Neural progenitor cell (in vitro differentiated cells): ENCODE data around the gene ELF1. TPM values are rescaled to one million over a fixed set of nuclear protein-coding genes. Genes with fewer than 3 reads are reported as not detected.

ENCODE experiments used
- DNase-seq: peaks from one replicate; pipeline ENCODE4 v3.0.0-alpha.2; 2016; ENCODE audit warnings: low spot score
- H2AFZ ChIP-seq: fragments of 200-600 bp; sonication (generic); replicated peaks from 2 replicates; pipeline ENCODE4 v1.6.1; 2016; ENCODE audit warnings: antibody characterized with exemption
- H3F3A ChIP-seq: fragments of 200-600 bp; sonication (generic); 2 replicates; pipeline ENCODE4 v1.6.1; 2016; ENCODE audit warnings: antibody characterized with exemption, low read depth
- H3K27ac ChIP-seq: fragments of 200-600 bp; sonication (generic); 2 replicates; pipeline ENCODE4 v1.5.1; 2016; ENCODE audit warnings: mild to moderate bottlenecking
- H3K27me3 ChIP-seq: fragments of 200-600 bp; sonication (generic); 2 replicates; pipeline ENCODE4 v1.6.1; 2016; ENCODE audit warnings: mild to moderate bottlenecking, moderate library complexity
- H3K36me3 ChIP-seq: fragments of 200-600 bp; sonication (generic); 2 replicates; pipeline ENCODE4 v1.5.1; 2016
- H3K4me1 ChIP-seq: fragments of 200-600 bp; sonication (generic); 2 replicates; pipeline ENCODE4 v1.6.1; 2016; ENCODE audit warnings: mixed run types
- H3K4me2 ChIP-seq: fragments of 200-600 bp; sonication (generic); 2 replicates; pipeline ENCODE4 v1.6.1; 2016
- H3K4me3 ChIP-seq: fragments of 200-600 bp; sonication (generic); 2 replicates; pipeline ENCODE4 v1.5.1; 2016
- H3K79me2 ChIP-seq: fragments of 200-600 bp; sonication (generic); 2 replicates; pipeline ENCODE4 v1.6.1; 2016; ENCODE audit warnings: low read depth
- H3K9ac ChIP-seq: fragments of 200-600 bp; sonication (generic); 2 replicates; pipeline ENCODE4 v1.6.1; 2016
- H3K9me3 ChIP-seq: fragments of 200-600 bp; sonication (generic); 2 replicates; pipeline ENCODE4 v1.5.1; 2016; ENCODE audit warnings: low read depth
- H4K20me1 ChIP-seq: fragments of 200-600 bp; sonication (generic); 2 replicates; pipeline ENCODE4 v1.6.1; 2016; ENCODE audit warnings: low read depth
- H3K27ac Mint-ChIP-seq: 3 replicates; pipeline ENCODE4 v1.8.0; 2021; ENCODE audit warnings: mixed read lengths
- H3K27me3 Mint-ChIP-seq: 2 replicates; pipeline ENCODE4 v1.8.0; 2022; ENCODE audit warnings: low read depth, mild to moderate bottlenecking, inconsistent platforms, moderate library complexity, mixed read lengths; ENCODE audit not compliant: insufficient read depth
- H3K36me3 Mint-ChIP-seq: 3 replicates; pipeline ENCODE4 v1.8.0; 2021; ENCODE audit warnings: mixed read lengths
- H3K4me1 Mint-ChIP-seq: 3 replicates; pipeline ENCODE4 v1.8.0; 2021; ENCODE audit warnings: mixed read lengths
- H3K4me3 Mint-ChIP-seq: 3 replicates; pipeline ENCODE4 v1.8.0; 2021; ENCODE audit warnings: mild to moderate bottlenecking, moderate library complexity, mixed read lengths
- H3K9me3 Mint-ChIP-seq: 3 replicates; pipeline ENCODE4 v1.8.0; 2020; ENCODE audit warnings: mixed read lengths
- EZH2 ChIP-seq: fragments of 200-600 bp; sonication (generic); IDR thresholded peaks from 2 replicates; pipeline ENCODE4 v1.6.1; 2017; ENCODE audit warnings: antibody characterized with exemption, mild to moderate bottlenecking, moderate library complexity
- EZH2phosphoT487 ChIP-seq: fragments of 200-600 bp; sonication (generic); IDR thresholded peaks from 2 replicates; pipeline ENCODE4 v1.6.1; 2017; ENCODE audit warnings: antibody characterized with exemption
- total RNA-seq: library from RNA; depleted of rRNA; stranded (reverse); fragments of >200 nt; gene quantifications from 2 replicates; pipeline ENCODE4 v1.2.3, GENCODE V29; 2015; ENCODE audit warnings: low replicate concordance
- TF ChIP-seq, protein P1 (sequence below): fragments of 200-600 bp; sonication (generic); IDR thresholded peaks from 2 replicates; pipeline ENCODE4 v1.5.1; 2017; ENCODE audit warnings: antibody characterized with exemption, mild to moderate bottlenecking

Gene ELF1
- total RNA-seq, 1 donor from 2014 or later: 9.3 TPM

DNA sequence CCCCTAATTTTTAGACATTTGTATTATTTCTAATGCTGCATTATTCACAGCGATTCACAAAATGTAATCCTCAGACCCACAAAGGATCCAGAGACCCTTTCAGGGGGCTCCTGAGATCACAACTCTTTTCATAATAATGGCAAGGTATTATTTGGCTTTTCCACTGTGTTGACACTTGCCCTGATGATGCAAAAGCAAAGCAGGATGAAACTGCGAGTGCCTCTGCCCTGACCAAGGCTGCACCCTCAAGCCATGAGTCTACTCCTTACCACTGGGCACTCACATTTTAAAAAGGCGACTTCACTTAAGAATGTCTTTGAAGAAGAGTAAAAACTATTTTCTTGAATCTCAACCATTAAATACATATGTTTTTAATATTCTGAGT lies 11.4 kb downstream of the ELF1 start:
- H3K9me3 Mint-ChIP-seq: no peaks in the 10 kb centered on the region

DNA sequence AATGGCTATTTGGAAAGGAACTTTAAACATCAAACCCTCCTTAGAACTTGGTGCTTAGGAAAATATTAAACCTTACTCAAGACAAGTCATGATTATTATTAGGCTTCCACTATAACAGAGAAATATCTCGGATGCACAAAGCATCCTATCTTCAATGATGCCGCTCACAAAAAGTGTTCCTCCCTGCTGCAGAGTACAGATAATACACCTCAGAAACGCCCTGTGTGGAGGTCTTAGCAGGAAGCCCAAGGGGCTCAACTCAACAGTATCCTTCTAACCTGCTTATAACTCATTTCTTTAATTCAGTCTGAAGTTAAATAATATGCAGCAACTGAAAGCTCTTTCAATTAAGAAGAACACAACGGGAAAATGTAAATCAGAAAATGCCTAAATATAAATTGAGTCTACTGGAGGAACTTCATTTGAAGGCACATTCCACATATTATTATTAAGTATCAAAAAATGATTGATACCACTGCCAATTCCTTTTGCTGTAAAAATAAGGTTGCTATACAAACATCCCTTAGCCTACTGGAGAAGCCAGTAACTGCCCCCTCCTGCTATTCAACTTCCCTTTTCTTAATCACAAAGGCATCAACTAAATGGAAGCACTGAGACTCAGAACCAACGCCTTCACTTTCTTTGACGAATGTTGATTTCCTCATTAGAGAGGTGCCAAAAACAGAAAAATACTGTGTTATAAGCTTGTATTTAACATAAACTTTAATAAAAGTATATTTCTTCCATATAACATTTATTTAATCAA lies 12.0 kb downstream of the ELF1 start:
- Mint-ChIP-seq H3K9me3 (no peaks in the 10 kb centered on the region), H3K27me3 (peaks cover 2% of the 10 kb centered on the region), H3K27ac (no peak overlapping the region), H3K4me3 (no peak overlapping the region), H3K36me3 (no peaks in the 10 kb centered on the region), H3K4me1 (peaks cover 7% of the 10 kb centered on the region)
- no peaks in the 10 kb centered on the region for H3F3A ChIP-seq
- no peaks in the 10 kb centered on the region for H3K27me3 ChIP-seq
- H3K27ac ChIP-seq: no peak overlapping the region
- H3K4me3 ChIP-seq: no peak overlapping the region
- H3K4me2 ChIP-seq: peak overlapping the region; percentile 57
- DNase-seq: peak; percentile 34
- H3K4me1 ChIP-seq: peaks cover 13% of the 10 kb centered on the region
- H3K9ac ChIP-seq: no peak overlapping the region
- no peaks in the 10 kb centered on the region for H3K9me3 ChIP-seq
- H2AFZ ChIP-seq: no peak overlapping the region
- H4K20me1 ChIP-seq: no peaks in the 10 kb centered on the region
- no peaks in the 10 kb centered on the region for H3K36me3 ChIP-seq
- TF ChIP-seq, protein P1, sequence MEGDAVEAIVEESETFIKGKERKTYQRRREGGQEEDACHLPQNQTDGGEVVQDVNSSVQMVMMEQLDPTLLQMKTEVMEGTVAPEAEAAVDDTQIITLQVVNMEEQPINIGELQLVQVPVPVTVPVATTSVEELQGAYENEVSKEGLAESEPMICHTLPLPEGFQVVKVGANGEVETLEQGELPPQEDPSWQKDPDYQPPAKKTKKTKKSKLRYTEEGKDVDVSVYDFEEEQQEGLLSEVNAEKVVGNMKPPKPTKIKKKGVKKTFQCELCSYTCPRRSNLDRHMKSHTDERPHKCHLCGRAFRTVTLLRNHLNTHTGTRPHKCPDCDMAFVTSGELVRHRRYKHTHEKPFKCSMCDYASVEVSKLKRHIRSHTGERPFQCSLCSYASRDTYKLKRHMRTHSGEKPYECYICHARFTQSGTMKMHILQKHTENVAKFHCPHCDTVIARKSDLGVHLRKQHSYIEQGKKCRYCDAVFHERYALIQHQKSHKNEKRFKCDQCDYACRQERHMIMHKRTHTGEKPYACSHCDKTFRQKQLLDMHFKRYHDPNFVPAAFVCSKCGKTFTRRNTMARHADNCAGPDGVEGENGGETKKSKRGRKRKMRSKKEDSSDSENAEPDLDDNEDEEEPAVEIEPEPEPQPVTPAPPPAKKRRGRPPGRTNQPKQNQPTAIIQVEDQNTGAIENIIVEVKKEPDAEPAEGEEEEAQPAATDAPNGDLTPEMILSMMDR: no peak
- no peaks in the 10 kb centered on the region for H3K79me2 ChIP-seq

More for the DNA sequence above, 11.4 kb downstream of the ELF1 start:
- Mint-ChIP-seq H3K4me1 (peaks cover 7% of the 10 kb centered on the region), H3K36me3 (no peaks in the 10 kb centered on the region), H3K27me3 (peaks cover 2% of the 10 kb centered on the region), H3K27ac (no peak overlapping the region), H3K4me3 (no peak overlapping the region)
- Histone ChIP-seq H4K20me1 (no peaks in the 10 kb centered on the region), H3K27ac (no peak overlapping the region), H3K4me2 (peak overlapping the region; percentile 57), H3K27me3 (no peaks in the 10 kb centered on the region), H3K9me3 (no peaks in the 10 kb centered on the region), H3K4me3 (no peak overlapping the region), H2AFZ (no peak overlapping the region), H3K4me1 (peaks cover 13% of the 10 kb centered on the region), H3K9ac (no peak overlapping the region), H3K36me3 (no peaks in the 10 kb centered on the region), H3F3A (no peaks in the 10 kb centered on the region), H3K79me2 (no peaks in the 10 kb centered on the region)
- TF ChIP-seq, protein P1: no peak
- TF ChIP-seq EZH2 (no peak), EZH2phosphoT487 (no peak)
- DNase-seq: peak; percentile 7

- H4K20me1 ChIP-seq: no peaks in the 10 kb centered on the region
- H3K36me3 Mint-ChIP-seq: no peaks in the 10 kb centered on the region
- H2AFZ ChIP-seq: no peak overlapping the region
- H3K4me1 Mint-ChIP-seq: peaks cover 7% of the 10 kb centered on the region
- TF ChIP-seq EZH2 (no peak), EZH2phosphoT487 (no peak)
- TF ChIP-seq, protein P1: no peak
- peaks cover 2% of the 10 kb centered on the region for H3K27me3 Mint-ChIP-seq
- peaks cover 13% of the 10 kb centered on the region for H3K4me1 ChIP-seq
- no peaks in the 10 kb centered on the region for H3F3A ChIP-seq
- no peaks in the 10 kb centered on the region for H3K9me3 Mint-ChIP-seq
- no peaks in the 10 kb centered on the region for H3K9me3 ChIP-seq
- H3K27me3 ChIP-seq: no peaks in the 10 kb centered on the region
- H3K27ac ChIP-seq: no peak overlapping the region
- no peak overlapping the region for H3K4me3 ChIP-seq
- no peak overlapping the region for H3K9ac ChIP-seq
- no peaks in the 10 kb centered on the region for H3K79me2 ChIP-seq
- no peak for DNase-seq
- no peak overlapping the region for H3K4me2 ChIP-seq
- H3K4me3 Mint-ChIP-seq: no peak overlapping the region
- no peak overlapping the region for H3K27ac Mint-ChIP-seq
- no peaks in the 10 kb centered on the region for H3K36me3 ChIP-seq
Measured at GRCh38 chr13:41006306-41006705, 12.8 kb downstream of the ELF1 start.
